Choroid plexus epithelial cell (primary cell): ENCODE results near the gene KREMEN1.
A peak's percentile ranks its signal among the peaks of the same experiment; 100 is the strongest.

Experiments used
- DNase-seq: peaks from one replicate; pipeline ENCODE4 v3.0.0-alpha.2; 2010; ENCODE audit warnings: low read depth
- H3K4me3 ChIP-seq: 2 replicates; pipeline ENCODE4 v1.5.1; 2011; ENCODE audit warnings: low read depth, mild to moderate bottlenecking, control low read depth, low read length, moderate library complexity
- CTCF ChIP-seq: conservative IDR thresholded peaks from 2 replicates; pipeline ENCODE4 v1.5.1; 2011; ENCODE audit warnings: low read depth, mild to moderate bottlenecking, control low read depth, inconsistent platforms, low read length, moderate library complexity

KREMEN1 gene

GRCh38 chr22:29198240-29198639, 125.4 kb downstream of the KREMEN1 start:
- H3K4me3 ChIP-seq: no peak overlapping the region
- no peak for TF ChIP-seq CTCF
- DNase-seq: no peak

GRCh38 chr22:29199702-29200400, 127.0 kb downstream of the KREMEN1 start:
- TF ChIP-seq CTCF: no peak
- no peak for DNase-seq
- no peak overlapping the region for H3K4me3 ChIP-seq

GRCh38 chr22:29200901-29201300, 128.1 kb downstream of the KREMEN1 start:
- no peak for TF ChIP-seq CTCF
- H3K4me3 ChIP-seq: no peak overlapping the region
- no peak for DNase-seq

GRCh38 chr22:29201782-29202181, 128.9 kb downstream of the KREMEN1 start:
- no peak overlapping the region for H3K4me3 ChIP-seq
- DNase-seq: no peak
- no peak for TF ChIP-seq CTCF

GRCh38 chr22:29202212-29203192, 129.7 kb downstream of the KREMEN1 start:
- TF ChIP-seq CTCF: peak; percentile 56
- peak; percentile 89 for DNase-seq
- H3K4me3 ChIP-seq: no peak overlapping the region

GRCh38 chr22:29203488-29204454, 130.9 kb downstream of the KREMEN1 start:
- no peak for DNase-seq
- no peak overlapping the region for H3K4me3 ChIP-seq

More at GRCh38 chr22:29203488-29204454, 130.9 kb downstream of the KREMEN1 start:
- TF ChIP-seq CTCF: no peak
